Measurements from ENCODE around the gene ETV3L.

The ETV3L gene

GRCh38 chr1:157131281-157131680 is 31.7 kb upstream of the ETV3L start:
- no peak for FAIRE-seq

GRCh38 chr1:157124855-157125254 is 25.2 kb upstream of the ETV3L start:
- no peak for FAIRE-seq

- no peak for FAIRE-seq
These were observed 19.8 kb upstream of the ETV3L start for GRCh38 chr1:157119448-157119847.

DNA sequence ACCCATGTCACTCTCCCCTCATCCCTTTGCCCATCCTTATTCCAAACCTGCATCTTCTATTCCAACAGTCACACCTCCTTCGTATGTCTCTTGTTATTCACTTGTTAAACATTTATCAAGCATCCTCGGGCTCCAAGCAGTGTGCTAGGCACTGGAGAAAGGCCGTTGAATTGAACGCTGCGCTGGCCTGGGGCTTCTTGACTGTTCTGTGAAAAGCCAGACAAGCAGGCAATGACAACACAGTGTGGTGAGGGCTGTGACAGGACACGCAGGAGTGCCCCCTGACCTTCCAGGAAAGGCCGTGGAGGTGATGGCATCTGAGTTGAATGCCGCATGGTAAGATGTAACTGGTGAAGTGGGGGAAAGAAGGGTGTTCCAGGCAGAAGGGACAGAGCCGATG is 19.4 kb upstream of the ETV3L start:
- no peak for FAIRE-seq

DNA sequence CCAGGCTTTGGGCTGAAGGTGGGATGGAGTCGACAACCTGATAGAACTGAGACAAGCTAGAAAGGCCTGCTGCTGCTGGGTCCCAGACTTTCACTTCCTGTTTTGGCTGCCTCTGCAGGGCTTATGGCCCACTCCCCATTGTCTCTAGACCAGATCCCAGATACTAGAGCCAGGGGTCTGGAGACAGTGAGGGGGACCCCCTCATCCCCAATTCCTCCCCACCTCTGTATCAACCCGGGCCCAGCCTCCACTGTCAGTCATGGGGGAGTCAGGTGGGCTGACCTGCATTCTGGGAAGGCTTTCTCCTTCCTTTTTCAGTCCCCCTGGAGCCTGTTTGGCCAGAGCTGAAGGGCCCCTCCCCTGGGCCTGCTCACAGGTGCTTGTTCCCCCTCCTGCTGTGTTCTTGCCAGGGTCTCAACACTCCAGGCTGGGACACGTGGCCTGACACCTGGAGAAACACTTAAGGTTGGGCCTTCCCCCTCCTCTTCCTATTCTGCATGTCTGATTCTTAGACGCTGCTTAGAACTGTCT is 18.0 kb upstream of the ETV3L start:
- FAIRE-seq: no peak

GRCh38 chr1:157116737-157117103 is 17.1 kb upstream of the ETV3L start:
- no peak for FAIRE-seq

DNA sequence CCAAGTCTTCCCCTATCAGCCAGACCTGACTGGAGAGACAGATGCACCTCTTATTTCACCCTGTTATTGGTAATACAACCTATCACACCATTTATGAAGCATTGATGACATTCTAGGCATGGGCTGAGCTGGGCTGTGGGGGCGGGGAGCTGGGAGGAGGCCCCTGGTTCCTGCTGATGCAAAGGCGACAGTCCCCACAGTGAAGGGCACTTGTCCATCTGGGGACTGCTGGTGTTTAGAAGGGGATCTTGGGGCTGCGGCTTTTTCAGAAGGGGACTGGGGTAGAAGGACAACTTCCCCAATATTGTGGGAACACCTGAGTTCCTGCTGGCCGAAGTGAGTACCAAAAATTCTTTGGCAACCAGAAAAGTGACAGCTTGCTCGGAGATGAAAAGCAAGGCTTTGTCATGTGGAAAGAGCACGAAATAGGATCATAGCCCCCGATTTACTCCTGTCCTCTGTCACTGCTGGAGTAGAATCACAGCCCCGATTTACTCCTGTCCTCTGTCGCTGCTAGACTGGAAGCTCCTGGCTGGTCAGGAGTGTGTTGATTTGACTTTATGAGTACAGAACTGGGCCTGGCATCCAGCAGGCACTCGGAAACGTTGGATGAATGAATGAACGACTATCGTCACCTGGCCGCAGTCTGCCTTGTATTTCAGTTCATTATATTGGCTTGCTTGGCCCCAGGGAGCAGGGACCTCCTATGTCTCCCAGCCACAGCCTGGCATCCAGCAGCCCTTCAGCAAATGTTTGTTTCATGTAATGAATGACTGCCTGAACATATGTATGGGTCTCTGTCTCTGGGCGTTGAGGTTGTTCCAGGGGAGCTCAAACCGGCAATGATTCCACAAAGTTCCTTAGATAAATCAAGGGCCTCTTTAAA is 16.5 kb upstream of the ETV3L start:
- no peak for FAIRE-seq

GRCh38 chr1:157115429-157115838 is 15.8 kb upstream of the ETV3L start:
- FAIRE-seq: no peak

DNA sequence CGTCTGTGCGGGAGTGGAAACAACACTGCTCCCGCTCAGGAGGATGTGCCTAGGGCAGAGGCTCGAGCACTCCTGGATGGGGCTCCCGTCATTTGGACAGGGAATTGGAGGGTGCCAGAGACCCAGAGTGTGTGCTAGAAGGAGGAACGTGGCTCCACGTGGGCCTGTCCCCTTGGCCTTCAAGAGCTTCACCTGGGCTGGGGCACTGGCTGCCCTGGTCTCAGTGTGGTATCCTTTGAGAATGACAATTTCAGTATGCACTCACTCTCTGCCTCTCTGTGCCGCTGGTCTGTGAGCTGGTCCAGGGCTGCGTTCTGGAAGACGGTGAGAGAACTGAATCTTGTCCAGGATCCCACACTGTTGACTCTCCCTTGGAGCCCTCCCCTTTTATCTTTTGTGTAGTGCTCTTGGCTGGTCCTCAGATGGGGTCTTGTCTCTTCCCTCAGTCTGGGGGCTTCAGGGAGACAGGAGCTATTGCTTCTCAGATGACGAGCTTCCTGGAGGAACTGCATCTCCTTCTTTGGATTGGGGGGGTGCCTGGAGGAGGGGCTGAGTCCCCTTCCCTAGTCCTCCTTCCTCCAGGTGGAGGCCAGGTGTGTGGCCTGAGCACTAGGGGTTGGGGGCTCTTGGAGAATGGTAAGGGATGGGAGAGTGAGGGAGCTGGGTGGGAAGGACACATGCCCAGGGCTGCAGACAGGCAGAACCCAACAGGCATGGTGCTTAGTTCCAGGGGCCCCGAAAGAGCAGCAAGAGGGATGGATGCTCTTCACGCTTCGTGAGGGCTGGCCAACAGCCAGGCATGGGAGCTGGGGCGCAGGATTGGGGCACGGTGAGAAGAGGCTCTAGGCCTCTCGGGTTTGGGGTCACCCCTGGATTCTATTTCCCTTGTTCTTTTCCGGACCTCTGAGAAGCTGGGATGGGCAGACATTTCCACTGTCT is 14.8 kb upstream of the ETV3L start:
- FAIRE-seq: no peak

GRCh38 chr1:157113631-157114030 is 14.0 kb upstream of the ETV3L start:
- FAIRE-seq: no peak

DNA sequence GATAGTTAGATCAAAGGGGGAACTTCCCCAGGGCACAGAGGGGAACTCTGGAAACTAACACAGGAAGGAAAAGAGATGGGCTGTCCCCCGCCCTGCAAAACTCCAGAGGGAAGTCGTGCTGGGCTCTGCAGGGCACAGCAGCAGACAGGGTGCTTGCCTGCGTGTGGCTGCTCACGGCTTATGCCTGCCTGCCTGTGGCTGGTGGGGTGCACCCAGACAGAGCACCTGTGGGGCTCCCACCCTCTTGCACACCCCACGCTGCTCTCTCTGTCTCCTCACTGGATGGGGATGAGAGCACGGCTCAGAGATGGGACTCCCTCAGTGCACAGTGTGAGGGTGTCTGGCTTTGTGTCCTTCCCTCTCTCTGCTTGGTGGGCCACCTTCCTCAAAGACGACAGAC is 13.5 kb upstream of the ETV3L start:
- no peak for FAIRE-seq

GRCh38 chr1:157112186-157112867 is 12.7 kb upstream of the ETV3L start:
- no peak for FAIRE-seq

- FAIRE-seq: no peak
These were observed 12.0 kb upstream of the ETV3L start for GRCh38 chr1:157111396-157112165.

- FAIRE-seq: no peak
These were observed 11.1 kb upstream of the ETV3L start for GRCh38 chr1:157110686-157111085.

GRCh38 chr1:157110003-157110402 is 10.4 kb upstream of the ETV3L start:
- no peak for FAIRE-seq

GRCh38 chr1:157108448-157108847 is 8.8 kb upstream of the ETV3L start:
- FAIRE-seq: no peak

GRCh38 chr1:157107702-157108101 is 8.1 kb upstream of the ETV3L start:
- FAIRE-seq: no peak

- FAIRE-seq: no peak
These were observed 7.2 kb upstream of the ETV3L start for GRCh38 chr1:157106813-157107189.

DNA sequence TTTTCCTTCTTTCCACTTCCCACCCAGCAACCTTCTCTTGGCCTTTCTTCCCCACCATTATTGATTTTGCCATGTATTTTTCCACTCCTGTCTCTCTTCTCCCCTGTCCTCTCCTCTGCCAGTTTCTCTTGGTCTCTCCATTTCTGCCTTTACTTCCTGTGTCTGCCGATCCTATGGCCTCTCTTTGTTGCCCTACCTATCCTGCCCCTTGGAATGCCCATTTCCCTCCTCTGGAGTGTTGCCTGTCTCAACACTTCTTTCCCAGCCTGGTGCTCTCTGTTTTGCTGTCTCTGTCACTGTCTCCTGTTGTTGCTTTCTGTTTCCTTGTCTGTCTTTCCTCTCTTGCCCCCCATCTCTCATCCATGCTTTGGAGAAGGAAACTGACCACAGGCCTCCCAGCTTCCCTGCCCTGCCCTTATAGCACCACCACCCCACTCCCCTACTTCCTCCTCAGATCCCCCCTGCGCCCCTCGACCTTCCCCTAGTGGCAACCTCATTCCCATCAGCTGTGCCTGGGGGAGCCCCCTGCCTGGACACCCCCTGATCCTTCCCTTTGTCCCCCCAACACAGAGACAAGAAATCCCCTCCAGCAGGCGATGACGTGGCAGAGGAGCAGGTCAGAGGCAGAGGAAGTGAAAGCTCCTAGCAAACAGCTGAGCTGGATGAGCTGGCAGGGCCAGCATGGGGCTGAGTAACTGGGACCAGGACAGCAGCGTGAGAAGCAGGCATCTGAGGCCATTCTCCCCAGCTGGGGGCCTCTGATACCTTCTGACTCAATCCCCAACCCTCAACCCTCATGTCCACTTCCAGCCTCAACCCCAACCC is 6.6 kb upstream of the ETV3L start:
- FAIRE-seq: no peak

- FAIRE-seq: no peak
These were observed 5.8 kb upstream of the ETV3L start for GRCh38 chr1:157105298-157105987.

All from colon (tissue), 2 donors.